Stimulated activated effector memory CD8-positive, alpha-beta T cell treated with anti-CD3 and anti-CD28 coated beads, Interleukin-12 subunit alpha, Interleukin-12 subunit beta, amount 100 ng/mL, for 72 hours (primary cell): ENCODE data around the gene SMPD4.
"Not testable (repeated sequence)": the region's sequence is repeated elsewhere in the genome, so short reads cannot be mapped to it uniquely, and the experiment has no call there.

Source experiments
- ATAC-seq: fragments of 150-1000 bp; cut with Tn5 transposase; 2 replicates; pipeline ENCODE4 v1.10.0; 2021
- DNase-seq, 2 donors: peaks; one replicate each; pipeline ENCODE4 v3.0.0; 2021 to 2022; ENCODE audit warnings: low spot score in 2 of 2
- H3K27ac Mint-ChIP-seq: one replicate; pipeline ENCODE4 v1.8.0; 2022; ENCODE audit warnings: mild to moderate bottlenecking, mixed read lengths
- H3K36me3 Mint-ChIP-seq: one replicate; pipeline ENCODE4 v1.8.0; 2022; ENCODE audit warnings: mild to moderate bottlenecking, mixed read lengths
- H3K4me1 Mint-ChIP-seq: one replicate; pipeline ENCODE4 v1.8.0; 2022; ENCODE audit warnings: mixed read lengths
- H3K4me3 Mint-ChIP-seq: one replicate; pipeline ENCODE4 v1.8.0; 2022; ENCODE audit warnings: mild to moderate bottlenecking, mixed read lengths
- H3K9me3 Mint-ChIP-seq: one replicate; pipeline ENCODE4 v1.8.0; 2022; ENCODE audit warnings: mixed read lengths

Gene SMPD4

GRCh38 chr2:130193824-130194223 lies 12.4 kb upstream of the SMPD4 start:
- peak in 1 of 2 donors; percentile 45 for DNase-seq
- not testable (repeated sequence) for H3K4me3 Mint-ChIP-seq, ATAC-seq, H3K9me3 Mint-ChIP-seq, H3K4me1 Mint-ChIP-seq, H3K27ac Mint-ChIP-seq
- H3K36me3 Mint-ChIP-seq: peaks cover 14% of the 10 kb centered on the region

- not testable (repeated sequence) for H3K27ac Mint-ChIP-seq, H3K4me3 Mint-ChIP-seq, H3K4me1 Mint-ChIP-seq, ATAC-seq, H3K9me3 Mint-ChIP-seq
- DNase-seq: peak in 1 of 2 donors; percentile 38
- peaks cover 14% of the 10 kb centered on the region for H3K36me3 Mint-ChIP-seq
Observed at GRCh38 chr2:130192451-130192850, 11.0 kb upstream of the SMPD4 start.

- not testable (repeated sequence) for H3K4me1 Mint-ChIP-seq, H3K4me3 Mint-ChIP-seq, ATAC-seq, H3K9me3 Mint-ChIP-seq, H3K27ac Mint-ChIP-seq
- peak in 1 of 2 donors; percentile 29 for DNase-seq
- H3K36me3 Mint-ChIP-seq: peaks cover 17% of the 10 kb centered on the region
Observed at GRCh38 chr2:130191319-130191718, 9.9 kb upstream of the SMPD4 start.

- Mint-ChIP-seq H3K9me3 (no peaks in the 10 kb centered on the region), H3K4me1 (peaks cover 7% of the 10 kb centered on the region), H3K27ac (no peak overlapping the region), H3K4me3 (no peak overlapping the region), H3K36me3 (peaks cover 23% of the 10 kb centered on the region)
- DNase-seq: peak in 1 of 2 donors; percentile 43
- no peak for ATAC-seq
Observed at GRCh38 chr2:130190237-130190636, 8.8 kb upstream of the SMPD4 start.

- H3K27ac Mint-ChIP-seq, H3K9me3 Mint-ChIP-seq, H3K4me1 Mint-ChIP-seq, H3K4me3 Mint-ChIP-seq, DNase-seq, ATAC-seq: not testable (repeated sequence)
- peaks cover 30% of the 10 kb centered on the region for H3K36me3 Mint-ChIP-seq
Observed at GRCh38 chr2:130188958-130189357, 7.6 kb upstream of the SMPD4 start.

GRCh38 chr2:130187859-130188792 lies 6.7 kb upstream of the SMPD4 start:
- Mint-ChIP-seq H3K36me3 (peaks cover 34% of the 10 kb centered on the region), H3K4me1 (peaks cover 18% of the 10 kb centered on the region)
- H3K9me3 Mint-ChIP-seq, ATAC-seq, DNase-seq, H3K27ac Mint-ChIP-seq, H3K4me3 Mint-ChIP-seq: not testable (repeated sequence)

- H3K9me3 Mint-ChIP-seq: no peaks in the 10 kb centered on the region
- H3K36me3 Mint-ChIP-seq: peaks cover 36% of the 10 kb centered on the region
- H3K4me1 Mint-ChIP-seq: peaks cover 19% of the 10 kb centered on the region
- DNase-seq: no peak
- no peak overlapping the region for H3K4me3 Mint-ChIP-seq
- no peak for ATAC-seq
- H3K27ac Mint-ChIP-seq: no peak overlapping the region
Observed at GRCh38 chr2:130187268-130187667, 5.9 kb upstream of the SMPD4 start.

- H3K36me3 Mint-ChIP-seq: peaks cover 39% of the 10 kb centered on the region
- peaks cover 19% of the 10 kb centered on the region for H3K4me1 Mint-ChIP-seq
- ATAC-seq (no peak), DNase-seq (no peak)
- peak overlapping the region; percentile 74 for H3K27ac Mint-ChIP-seq
- H3K9me3 Mint-ChIP-seq: no peaks in the 10 kb centered on the region
- H3K4me3 Mint-ChIP-seq: no peak overlapping the region
Observed at GRCh38 chr2:130186391-130186790, 5.0 kb upstream of the SMPD4 start.

- H3K27ac Mint-ChIP-seq: peak overlapping the region; percentile 74
- H3K4me1 Mint-ChIP-seq: peaks cover 22% of the 10 kb centered on the region
- no peaks in the 10 kb centered on the region for H3K9me3 Mint-ChIP-seq
- peaks cover 39% of the 10 kb centered on the region for H3K36me3 Mint-ChIP-seq
- no peak for DNase-seq
- no peak overlapping the region for H3K4me3 Mint-ChIP-seq
- no peak for ATAC-seq
Observed at GRCh38 chr2:130185896-130186295, 4.5 kb upstream of the SMPD4 start.

GRCh38 chr2:130185436-130185835 lies 4.0 kb upstream of the SMPD4 start:
- Mint-ChIP-seq H3K4me3 (no peak overlapping the region), H3K9me3 (no peaks in the 10 kb centered on the region), H3K27ac (peak overlapping the region; percentile 89), H3K4me1 (peaks cover 24% of the 10 kb centered on the region), H3K36me3 (peaks cover 36% of the 10 kb centered on the region)
- DNase-seq: no peak
- no peak for ATAC-seq

GRCh38 chr2:130183512-130184373 lies 2.3 kb upstream of the SMPD4 start:
- ATAC-seq (no peak), DNase-seq (no peak)
- peaks cover 48% of the 10 kb centered on the region for H3K36me3 Mint-ChIP-seq
- H3K9me3 Mint-ChIP-seq: no peaks in the 10 kb centered on the region
- H3K4me3 Mint-ChIP-seq: peak overlapping the region; percentile 89
- H3K27ac Mint-ChIP-seq: peak overlapping the region; percentile 89
- peaks cover 24% of the 10 kb centered on the region for H3K4me1 Mint-ChIP-seq

- peaks cover 24% of the 10 kb centered on the region for H3K4me1 Mint-ChIP-seq
- peak overlapping the region; percentile 89 for H3K27ac Mint-ChIP-seq
- peak overlapping the region; percentile 89 for H3K4me3 Mint-ChIP-seq
- not testable (repeated sequence) for ATAC-seq, H3K9me3 Mint-ChIP-seq
- H3K36me3 Mint-ChIP-seq: peaks cover 56% of the 10 kb centered on the region
- peak in 1 of 2 donors; percentile 57 for DNase-seq
Observed at GRCh38 chr2:130182826-130183511, 1.6 kb upstream of the SMPD4 start.

GRCh38 chr2:130181880-130182682 lies 679 bp upstream of the SMPD4 start, which contains the start of gene MZT2B:
Gene MZT2B, plus strand, starts transcription at chr2:130182262. Its CDS starts 21 bp downstream, at chr2:130182283.
- DNase-seq (peak; percentile 89 to 92), ATAC-seq (peak; percentile 90)
- Mint-ChIP-seq H3K36me3 (peaks cover 59% of the 10 kb centered on the region), H3K27ac (peak within 1 kb of the TSS; percentile 96), H3K4me3 (peak within 1 kb of the TSS; percentile 89), H3K4me1 (peaks cover 24% of the 10 kb centered on the region)
- not testable (repeated sequence) for H3K9me3 Mint-ChIP-seq
